Stimulated activated CD8-positive, alpha-beta memory T cell treated with anti-CD3 and anti-CD28 coated beads, Interleukin-2, amount 100 ng/mL, for 48 hours (primary cell): Measurements from ENCODE around the gene ZNF709.
"Not testable (repeated sequence)": the region's sequence is repeated elsewhere in the genome, so short reads cannot be mapped to it uniquely, and the experiment has no call there.

Experiments
- DNase-seq, 2 donors: peaks; one replicate each; pipeline ENCODE4 v3.0.0-alpha.2; 2020; ENCODE audit warnings: low read depth in 2 of 2

The ZNF709 gene

GRCh38 chr19:12453495-12453894 is 31.1 kb downstream of the ZNF709 start:
- DNase-seq, result no peak

- no peak for DNase-seq
These were observed 33.8 kb downstream of the ZNF709 start for GRCh38 chr19:12450844-12451243.

DNA sequence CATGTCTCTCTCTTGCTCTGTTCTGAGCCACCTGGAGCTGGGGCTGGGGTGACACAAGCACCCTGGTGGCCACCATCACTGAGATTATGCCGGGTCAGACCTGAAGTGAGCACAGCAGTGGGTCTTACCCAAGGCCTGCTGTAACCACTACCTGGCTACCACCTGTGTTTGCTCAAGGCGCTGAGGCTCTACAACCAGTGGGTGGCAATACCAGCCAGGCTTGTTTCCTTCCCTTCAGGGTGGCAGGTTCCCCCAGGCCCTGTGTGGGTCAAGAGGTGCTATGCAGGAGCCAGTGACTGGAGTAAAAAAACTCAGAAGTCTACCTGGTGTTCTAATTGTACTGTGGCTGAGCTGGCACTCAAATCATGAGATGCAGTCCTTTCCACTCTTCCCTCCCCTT is 35.8 kb downstream of the ZNF709 start:
- DNase-seq, result no peak

DNA sequence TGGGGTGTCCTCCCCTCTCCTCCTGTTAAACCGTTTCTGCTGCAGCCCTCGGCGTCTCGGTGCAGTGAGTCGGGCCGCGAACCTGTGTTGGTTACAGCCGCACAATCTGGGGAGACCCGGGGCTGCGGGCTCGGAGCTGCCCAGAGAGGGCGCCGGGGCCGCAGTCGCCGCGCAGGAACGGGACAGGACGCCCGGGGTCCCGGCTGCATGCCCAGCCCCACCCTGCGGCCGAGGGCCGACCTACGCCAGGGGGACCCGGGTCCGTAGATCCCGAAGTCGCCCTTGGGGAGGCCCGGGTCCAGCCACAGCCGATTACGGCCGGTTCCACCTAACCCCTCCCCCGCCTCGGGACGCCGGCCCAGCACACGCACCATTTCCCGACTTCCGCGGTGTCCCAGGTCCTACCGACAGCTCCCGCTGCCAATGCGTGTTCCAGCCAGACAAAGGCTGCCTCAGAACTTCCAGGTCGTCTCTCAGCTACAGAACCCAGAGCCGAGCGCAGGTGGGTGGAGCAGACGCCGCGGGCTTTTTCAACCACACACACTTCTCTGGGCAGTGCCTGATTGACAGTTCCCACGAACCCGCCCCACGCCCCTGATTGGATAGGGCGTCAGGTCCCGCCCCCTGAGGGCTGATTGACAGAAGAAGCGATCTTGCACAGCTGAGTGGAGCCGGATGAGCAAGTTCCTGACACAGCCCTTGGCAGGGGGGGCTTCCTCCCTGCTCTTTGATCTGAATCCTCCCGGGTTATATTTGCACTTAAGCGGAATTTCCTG is 43.9 kb downstream of the ZNF709 start, which contains the start of gene ZNF443:
Gene ZNF443 (minus strand): TSS at position 481 of the 776 bp plus-strand sequence. CDS start 107 bp downstream, at position 374.
- peak; percentile 97 to 99 for DNase-seq

DNA sequence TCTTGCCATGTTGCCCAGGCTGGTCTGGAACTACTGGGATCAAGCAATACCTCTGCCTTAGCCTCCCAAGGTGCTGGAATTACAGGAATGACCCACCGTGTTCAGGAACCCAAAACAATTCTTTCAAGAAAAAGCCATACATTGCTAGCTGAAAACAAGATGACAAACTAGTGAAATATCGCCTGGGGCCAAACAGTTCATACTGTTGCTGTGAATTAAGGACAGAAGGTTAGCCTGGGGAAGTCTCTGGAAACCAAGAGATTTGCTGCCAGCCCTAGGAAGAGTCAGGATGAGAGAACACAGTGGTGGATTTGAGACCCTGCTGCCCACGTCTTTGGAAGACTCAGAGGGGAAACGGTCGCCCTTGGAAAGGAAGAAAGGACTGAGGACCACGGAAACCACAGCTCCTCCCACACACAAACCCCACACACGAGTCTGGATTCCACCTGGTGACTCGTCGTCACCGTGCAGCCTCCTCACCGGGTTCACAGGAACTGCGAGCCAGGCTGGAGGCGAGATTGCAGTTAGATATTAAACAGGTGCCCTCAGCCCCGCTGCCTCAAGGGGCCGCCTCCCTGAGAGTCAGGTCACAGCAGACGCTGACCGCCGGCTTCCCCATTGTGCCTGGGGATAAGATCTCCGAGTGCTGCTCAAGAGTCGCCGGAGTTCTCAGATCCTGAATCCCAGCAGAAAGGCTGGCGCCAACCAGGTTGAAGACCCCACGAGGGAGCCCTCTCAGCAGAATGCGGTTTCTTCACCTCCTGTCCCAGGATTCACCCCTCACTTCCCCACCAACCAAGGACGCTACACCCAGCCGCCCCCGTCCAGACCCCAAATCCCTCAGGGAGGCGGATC is 44.7 kb downstream of the ZNF709 start:
- peak; percentile 14 to 60 for DNase-seq

DNA sequence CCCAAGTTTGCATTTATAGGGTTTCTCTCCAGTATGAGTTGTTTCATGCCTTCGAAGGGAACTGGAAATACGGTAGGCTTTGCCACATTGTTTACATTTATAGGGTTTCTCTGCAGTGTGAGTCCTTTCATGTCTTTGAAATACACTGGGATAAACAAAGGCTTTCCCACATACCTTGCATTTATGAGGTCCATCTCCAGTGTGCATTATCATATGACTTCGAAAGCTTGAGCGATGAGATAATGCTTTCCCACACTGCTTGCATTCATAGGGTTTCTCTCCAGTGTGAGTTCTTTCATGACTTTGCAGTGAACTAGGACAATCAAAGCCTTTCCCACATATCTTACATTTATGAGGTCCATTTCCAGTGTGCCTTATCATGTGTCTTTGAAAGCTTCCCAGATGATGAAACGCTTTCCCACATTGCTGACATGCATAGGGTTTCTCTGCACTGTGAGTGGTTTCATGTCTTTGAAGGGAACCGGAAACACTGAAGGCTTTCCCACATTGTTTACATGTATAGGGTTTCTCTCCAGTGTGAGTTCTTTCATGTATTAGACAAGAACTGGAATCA is 53.8 kb downstream of the ZNF709 start:
- DNase-seq, result not testable (repeated sequence)

GRCh38 chr19:12425888-12426274 is 58.7 kb downstream of the ZNF709 start:
- DNase-seq, result no peak

GRCh38 chr19:12425236-12425887 is 59.3 kb downstream of the ZNF709 start:
- DNase-seq, result no peak

GRCh38 chr19:12417273-12417672 is 67.3 kb downstream of the ZNF709 start:
- not testable (repeated sequence) for DNase-seq

DNA sequence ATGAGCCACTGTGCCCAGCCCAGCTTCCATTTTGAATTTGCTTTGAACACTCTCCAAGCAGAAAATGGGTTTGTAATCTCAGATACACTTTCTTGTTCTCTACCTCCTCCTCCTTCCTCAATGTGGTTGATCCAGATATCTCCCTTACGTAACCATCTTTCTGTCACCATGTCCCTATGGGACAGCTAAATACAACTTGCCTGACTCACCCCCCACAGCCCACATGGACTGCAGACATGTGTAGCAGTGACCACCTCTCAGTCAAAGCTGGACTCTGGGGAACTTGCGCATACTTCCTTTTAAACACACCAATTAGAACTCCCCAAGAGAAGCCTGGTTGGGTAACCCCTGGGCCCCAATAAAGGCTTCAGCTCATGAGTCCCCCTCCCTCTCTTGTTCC is 72.7 kb downstream of the ZNF709 start:
- DNase-seq, result no peak
